Urinary bladder (tissue), 4 donors: ENCODE results near the gene CXCL11. TPM values are rescaled to one million over a fixed set of nuclear protein-coding genes. Genes with fewer than 3 reads are reported as not detected.
"Not testable (repeated sequence)": the region's sequence is repeated elsewhere in the genome, so short reads cannot be mapped to it uniquely, and the experiment has no call there.

Experiments
- DNase-seq: peaks from one replicate; pipeline ENCODE4 v3.0.0-alpha.2; 2015; ENCODE audit errors: extremely low spot score
- H3K27ac ChIP-seq: one replicate; pipeline ENCODE4 v1.5.1; 2013; ENCODE audit warnings: low read depth, mild to moderate bottlenecking, moderate library complexity
- H3K36me3 ChIP-seq: one replicate; pipeline ENCODE4 v1.6.1; 2013; ENCODE audit warnings: mild to moderate bottlenecking, moderate library complexity; ENCODE audit not compliant: insufficient read depth
- H3K4me1 ChIP-seq: one replicate; pipeline ENCODE4 v1.6.1; 2013; ENCODE audit warnings: mild to moderate bottlenecking, moderate library complexity; ENCODE audit not compliant: insufficient read depth
- H3K4me3 ChIP-seq: one replicate; pipeline ENCODE4 v1.5.1; 2013; ENCODE audit warnings: low read depth, low read length
- WGBS: extraction: QIAGEN DNeasy Blood & Tissue Kit; methylation state at CpG from one replicate; pipeline ENCODE4 v1.1.7; 2013; 5-methylcytosine and 5-hydroxymethylcytosine counted together
- polyA plus RNA-seq: library from polyadenylated mRNA; stranded (reverse); fragments of 200-250 nt; gene quantifications from one replicate; pipeline ENCODE4 v1.2.3, GENCODE V29; 2013
- total RNA-seq: library from RNA; depleted of rRNA; stranded (reverse); fragments of >200 nt; gene quantifications from one replicate; pipeline ENCODE4 v1.2.3, GENCODE V29; 2014
- donor health status: healthy with polysubstance abuse.
- donor health status: healthy.

CXCL11 gene
- total and polyA plus RNA-seq, 2 donors, result 0.06 to 0.85 TPM

DNA sequence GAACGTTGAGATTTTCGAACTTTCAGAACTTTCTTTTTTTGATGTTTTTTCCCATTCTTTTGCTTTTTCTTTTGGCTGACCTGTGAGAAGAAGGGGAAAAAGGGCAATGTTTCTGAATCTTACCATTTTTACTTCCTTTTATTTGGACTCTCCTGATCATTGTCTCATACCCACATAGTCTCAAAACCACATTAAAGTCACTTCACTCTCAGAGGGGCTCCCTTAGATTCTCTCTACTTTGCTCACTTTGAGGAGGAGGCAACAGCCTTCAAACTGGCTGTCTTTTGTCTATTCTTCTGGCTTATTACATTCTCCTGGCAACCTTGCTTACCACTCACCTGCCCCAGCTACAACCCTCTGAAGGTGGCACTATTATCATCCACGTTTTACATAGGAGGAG lies 32.2 kb downstream of the CXCL11 start:
- no peak overlapping the region for H3K4me3 ChIP-seq
- no peaks in the 10 kb centered on the region for H3K36me3 ChIP-seq
- 83% methylated on average over 3 of the region's 3 CpGs for WGBS

DNA sequence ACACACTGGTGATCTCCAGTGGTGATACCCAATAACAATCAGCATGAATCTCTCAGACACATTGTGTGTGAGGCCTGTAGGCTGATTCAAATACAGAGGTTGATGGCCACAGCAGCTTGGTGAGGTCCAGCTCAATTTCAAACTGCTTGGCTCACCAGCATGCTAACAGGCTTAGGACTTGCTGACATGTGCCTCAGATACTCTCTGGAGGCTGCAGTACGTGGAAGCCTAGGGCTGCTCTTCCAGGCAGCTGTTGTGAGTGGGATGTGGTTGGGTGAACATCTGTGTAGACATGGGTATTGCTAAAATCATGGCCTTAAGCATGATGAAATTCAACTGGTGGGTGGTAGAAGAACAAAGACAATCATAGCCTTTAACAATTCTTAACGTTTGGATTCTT lies 32.8 kb downstream of the CXCL11 start:
- Histone ChIP-seq H3K36me3 (no peaks in the 10 kb centered on the region), H3K4me3 (no peak overlapping the region), H3K27ac (no peak overlapping the region), H3K4me1 (no peaks in the 10 kb centered on the region)
- WGBS, result 70% methylated on average over 2 of the region's 2 CpGs
- no peak for DNase-seq

More for the DNA sequence above, 32.2 kb downstream of the CXCL11 start:
- Histone ChIP-seq H3K27ac (no peak overlapping the region), H3K4me1 (no peaks in the 10 kb centered on the region)
- no peak for DNase-seq

DNA sequence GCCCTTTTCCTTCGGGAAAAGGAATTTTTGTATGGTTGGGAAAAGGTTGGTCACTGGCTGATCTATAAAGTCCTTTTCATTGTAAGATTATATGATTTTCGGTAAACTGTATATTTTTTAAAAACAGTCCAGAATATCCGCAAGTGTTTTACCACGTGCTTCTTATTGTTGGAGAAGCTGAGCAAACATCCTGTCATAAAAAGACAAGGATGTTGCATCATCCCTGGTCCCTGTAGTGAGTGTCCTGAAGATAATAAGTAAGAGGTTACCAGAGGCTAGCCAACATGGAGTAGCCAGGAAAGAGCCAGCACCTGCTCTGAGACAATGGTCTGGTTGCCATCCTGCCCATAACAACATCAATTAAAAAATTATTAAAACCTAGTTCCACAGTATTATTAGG lies 33.7 kb downstream of the CXCL11 start:
- WGBS, result 64% methylated on average over 4 of the region's 4 CpGs

DNA sequence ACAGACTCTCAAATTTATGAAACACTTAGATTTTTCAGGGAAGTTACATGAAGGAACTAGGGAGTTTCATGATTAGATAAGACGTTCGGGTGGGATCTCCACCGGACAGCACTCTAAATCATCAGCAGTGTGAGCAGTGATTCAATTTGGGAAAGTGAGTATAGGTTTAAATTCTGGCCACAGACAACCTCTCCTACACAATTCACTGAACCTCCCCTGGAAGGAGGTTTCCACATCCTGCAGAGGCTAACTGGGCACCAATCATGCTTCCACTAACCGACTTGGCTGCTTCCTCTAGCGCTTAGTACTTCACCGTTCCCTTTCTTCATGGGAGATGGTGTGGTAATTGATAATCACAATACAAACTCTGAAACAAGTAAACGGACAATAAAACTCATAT lies 34.2 kb downstream of the CXCL11 start:
- Histone ChIP-seq H3K4me3 (no peak overlapping the region), H3K4me1 (no peaks in the 10 kb centered on the region), H3K27ac (no peak overlapping the region), H3K36me3 (no peaks in the 10 kb centered on the region)
- WGBS, result 73% methylated on average over 7 of the region's 7 CpGs
- DNase-seq, result no peak

More for the DNA sequence above, 33.7 kb downstream of the CXCL11 start:
- DNase-seq, result no peak
- Histone ChIP-seq H3K4me3 (no peak overlapping the region), H3K36me3 (no peaks in the 10 kb centered on the region), H3K4me1 (no peaks in the 10 kb centered on the region), H3K27ac (no peak overlapping the region)

DNA sequence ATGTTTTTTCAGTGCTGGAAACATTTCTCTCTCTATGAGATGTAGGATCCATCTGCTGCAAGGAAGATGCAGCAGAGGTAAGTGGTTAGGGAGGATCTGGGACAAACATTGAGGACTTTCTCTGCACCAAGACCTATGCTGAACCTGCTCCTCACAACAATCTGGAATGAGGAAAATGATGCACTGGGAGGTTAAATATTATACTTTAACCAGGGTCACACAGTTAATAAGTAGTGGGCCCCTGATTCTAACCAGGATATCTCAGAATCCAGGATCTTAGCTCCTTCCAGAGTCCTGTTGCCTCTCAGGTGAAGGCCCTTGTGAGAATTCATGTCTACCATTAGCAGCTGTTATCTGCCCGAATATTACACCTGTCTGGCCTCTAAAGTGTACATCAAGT lies 35.6 kb downstream of the CXCL11 start:
- WGBS, result 88% methylated on average over 1 of the region's 1 CpG
- no peaks in the 10 kb centered on the region for H3K4me1 ChIP-seq

DNA sequence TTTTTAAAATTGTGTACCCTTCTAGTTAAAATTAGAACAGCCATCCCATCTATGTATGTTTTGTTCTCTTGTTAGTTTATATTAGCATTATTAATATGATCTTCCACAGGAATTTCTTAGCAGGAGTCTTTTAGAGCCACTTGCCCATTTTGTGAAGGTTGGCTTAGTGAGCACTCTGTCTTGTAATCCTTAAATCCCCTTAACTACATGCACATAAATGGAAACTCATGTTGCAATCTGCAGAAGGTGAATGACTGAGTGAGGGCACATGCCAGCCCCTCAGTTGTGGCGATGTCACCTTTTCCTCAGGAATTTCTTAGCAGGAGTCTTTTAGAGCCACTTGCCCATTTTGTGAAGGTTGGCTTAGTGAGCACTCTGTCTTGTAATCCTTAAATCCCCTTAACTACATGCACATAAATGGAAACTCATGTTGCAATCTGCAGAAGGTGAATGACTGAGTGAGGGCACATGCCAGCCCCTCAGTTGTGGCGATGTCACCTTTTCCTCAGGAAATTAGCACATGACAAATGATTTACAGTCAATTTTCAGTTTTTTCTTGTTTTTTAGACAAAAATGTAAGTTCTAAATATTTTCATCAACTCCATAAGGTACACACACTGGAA lies 37.2 kb downstream of the CXCL11 start:
- WGBS, result 63% methylated on average over 2 of the region's 2 CpGs
- not testable (repeated sequence) for DNase-seq, H3K4me3 ChIP-seq

More for the DNA sequence above, 35.6 kb downstream of the CXCL11 start:
- Histone ChIP-seq H3K4me3 (no peak overlapping the region), H3K27ac (no peak overlapping the region), H3K36me3 (no peaks in the 10 kb centered on the region)
- DNase-seq, result no peak

DNA sequence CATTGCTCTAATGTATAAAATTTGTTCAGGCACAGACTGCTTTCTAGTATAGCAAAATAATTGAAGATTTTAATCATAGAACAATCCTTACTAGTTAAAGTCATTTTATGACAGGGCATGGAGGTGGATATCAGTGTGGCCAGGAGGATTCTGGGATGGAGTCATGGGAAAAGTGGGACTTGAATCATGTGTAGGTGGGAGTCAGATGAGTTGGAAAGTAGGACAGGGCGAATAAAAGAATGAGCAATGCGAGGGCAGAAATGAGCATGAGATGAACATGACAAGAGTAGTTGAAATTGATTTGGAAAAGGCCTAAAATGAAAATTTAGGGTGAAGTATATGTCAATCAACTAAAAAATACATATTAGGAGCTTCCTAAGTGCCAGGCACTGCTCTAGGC lies 37.9 kb downstream of the CXCL11 start:
- H3K4me1 ChIP-seq, result no peaks in the 10 kb centered on the region
- DNase-seq, result no peak
- H3K27ac ChIP-seq, result no peak overlapping the region
- H3K4me3 ChIP-seq, result no peak overlapping the region
- WGBS, result 90% methylated on average over 2 of the region's 2 CpGs
- no peaks in the 10 kb centered on the region for H3K36me3 ChIP-seq

More for the DNA sequence above, 37.2 kb downstream of the CXCL11 start:
- not testable (repeated sequence) for H3K4me1 ChIP-seq, H3K27ac ChIP-seq, H3K36me3 ChIP-seq

DNA sequence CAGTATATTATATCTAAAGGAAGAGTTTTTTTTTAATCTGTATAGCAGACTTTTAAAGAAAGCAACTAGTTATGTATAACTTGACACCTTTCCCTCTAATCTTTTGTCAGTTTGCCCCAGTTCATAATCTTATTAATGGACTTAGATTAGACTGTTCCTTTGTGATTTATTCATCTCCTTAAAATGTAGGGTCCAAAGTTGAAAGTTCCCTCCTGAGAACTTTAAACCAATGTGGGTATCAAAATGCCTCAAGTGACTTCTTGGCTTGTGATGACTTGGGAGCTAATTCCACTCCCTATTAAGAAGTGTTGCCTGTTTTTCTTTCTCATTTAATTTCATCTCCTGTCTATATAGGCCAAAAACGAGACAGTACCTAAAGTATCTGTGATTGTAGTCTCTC lies 38.8 kb downstream of the CXCL11 start:
- 70% methylated on average over 1 of the region's 1 CpG for WGBS

DNA sequence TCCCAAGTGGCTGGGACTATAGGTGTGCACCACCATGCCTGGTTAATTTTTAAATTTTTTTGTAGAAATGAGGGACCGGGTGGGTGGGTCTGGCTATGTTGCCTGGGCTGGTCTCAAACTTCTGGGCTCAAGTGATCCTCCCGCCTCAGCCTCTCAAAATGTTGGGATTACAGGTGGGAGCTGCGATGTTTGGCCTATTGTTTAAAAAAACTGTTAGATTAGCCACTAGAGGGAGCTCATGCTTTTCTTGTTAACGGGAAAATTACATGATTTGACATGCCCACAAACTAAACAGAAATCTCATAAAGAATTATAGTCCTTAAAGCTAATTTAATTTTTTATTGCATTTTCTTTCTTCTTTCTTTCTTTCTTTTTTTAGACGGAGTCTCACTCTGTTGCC lies 40.1 kb downstream of the CXCL11 start:
- 9% methylated on average over 5 of the region's 5 CpGs for WGBS
- Histone ChIP-seq H3K36me3 (no peaks in the 10 kb centered on the region), H3K4me3 (no peak overlapping the region), H3K27ac (no peak overlapping the region), H3K4me1 (no peaks in the 10 kb centered on the region)
- no peak for DNase-seq

More for the DNA sequence above, 38.8 kb downstream of the CXCL11 start:
- no peak overlapping the region for H3K4me3 ChIP-seq
- no peaks in the 10 kb centered on the region for H3K36me3 ChIP-seq
- H3K27ac ChIP-seq, result no peak overlapping the region
- no peaks in the 10 kb centered on the region for H3K4me1 ChIP-seq
- no peak for DNase-seq

DNA sequence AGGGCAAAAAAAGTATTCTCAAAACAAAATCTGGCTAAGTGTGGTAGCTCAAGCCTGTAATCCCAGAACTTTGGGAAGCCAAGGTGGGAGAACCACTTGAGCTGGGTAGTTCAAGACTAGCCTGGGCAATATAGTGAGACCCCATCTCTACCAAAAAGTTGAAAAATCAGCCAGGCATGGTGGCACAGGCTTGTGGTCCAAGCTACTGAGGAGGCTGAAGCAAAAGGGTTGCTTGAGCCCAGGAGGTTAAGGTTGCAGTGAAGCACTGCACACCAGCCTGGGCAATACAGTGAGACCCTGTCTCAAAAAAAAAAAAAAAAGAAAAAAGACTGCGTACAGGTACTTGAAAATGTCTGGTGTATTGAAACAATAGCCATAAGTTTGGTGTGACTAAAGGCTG lies 43.4 kb downstream of the CXCL11 start:
- Histone ChIP-seq H3K27ac (no peak overlapping the region), H3K4me1 (peaks cover 6% of the 10 kb centered on the region), H3K36me3 (no peaks in the 10 kb centered on the region), H3K4me3 (no peak overlapping the region)
- WGBS, result 95% methylated on average over 1 of the region's 1 CpG
- no peak for DNase-seq

DNA sequence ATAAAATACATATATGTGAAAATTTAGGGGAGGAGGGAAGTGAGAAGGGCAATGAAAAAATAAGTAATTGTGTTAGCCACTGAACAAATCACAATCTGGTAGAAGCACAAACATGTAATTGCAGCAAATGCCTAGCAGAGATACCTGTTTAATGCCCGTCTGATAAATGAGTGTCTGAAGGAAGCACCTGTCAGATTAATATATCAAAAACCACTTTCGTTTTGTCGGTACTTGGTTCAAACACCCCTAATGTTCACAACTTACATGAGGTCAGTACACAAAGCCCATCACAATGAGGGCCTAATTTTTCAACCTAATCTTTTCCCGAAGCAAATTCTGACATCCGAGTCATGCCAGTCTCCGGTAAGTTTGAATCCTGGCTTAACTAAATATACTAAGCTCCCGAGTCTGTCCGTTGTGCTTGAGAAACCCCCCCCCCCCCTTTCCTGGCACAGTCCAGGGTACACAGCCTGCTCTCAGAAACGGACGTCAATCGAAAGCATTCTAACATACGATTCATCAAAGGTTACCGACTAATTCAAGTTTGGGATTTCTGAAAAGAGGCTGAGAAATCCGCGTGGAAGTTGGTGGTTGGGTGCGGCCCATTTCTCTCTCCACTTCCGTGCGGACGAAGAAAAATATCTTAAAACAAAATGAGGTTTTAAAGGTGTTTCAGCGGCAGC lies 45.9 kb downstream of the CXCL11 start:
- no peak overlapping the region for H3K27ac ChIP-seq
- no peak for DNase-seq
- peak overlapping the region; percentile 90 for H3K4me3 ChIP-seq
- H3K36me3 ChIP-seq, result no peaks in the 10 kb centered on the region
- WGBS, result 2% methylated on average over 20 of the region's 20 CpGs
- H3K4me1 ChIP-seq, result peaks cover 6% of the 10 kb centered on the region

DNA sequence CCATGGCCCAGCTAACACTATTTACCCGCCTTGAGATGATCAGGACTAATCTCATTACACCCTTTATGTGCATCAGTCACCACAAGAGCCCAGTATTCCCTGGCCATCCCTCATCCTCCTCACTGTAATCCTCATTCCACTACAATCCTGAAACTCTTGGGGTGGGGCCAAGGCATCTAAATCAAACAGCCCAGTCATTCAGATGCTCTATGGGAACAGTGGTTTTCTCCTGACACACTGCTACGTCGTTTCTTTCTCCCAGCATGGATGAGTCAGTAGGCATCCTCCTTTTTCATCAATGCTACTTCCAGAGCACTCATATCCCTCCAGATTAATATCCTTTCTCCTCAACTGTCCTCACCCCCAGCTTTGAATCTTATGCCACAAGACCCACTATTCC lies 50.8 kb downstream of the CXCL11 start:
- Histone ChIP-seq H3K4me1 (peaks cover 6% of the 10 kb centered on the region), H3K36me3 (peaks cover 2% of the 10 kb centered on the region), H3K27ac (no peak overlapping the region), H3K4me3 (no peak overlapping the region)
- no peak for DNase-seq
- WGBS, result 80% methylated on average over 3 of the region's 3 CpGs
